KG1 (cell line): Measurements from ENCODE around the gene PTGES3.

Experiments
- DNase-seq: peaks from one replicate; lab custom pipeline; 2025; lab: John Stamatoyannopoulos, UW

Gene PTGES3

DNA sequence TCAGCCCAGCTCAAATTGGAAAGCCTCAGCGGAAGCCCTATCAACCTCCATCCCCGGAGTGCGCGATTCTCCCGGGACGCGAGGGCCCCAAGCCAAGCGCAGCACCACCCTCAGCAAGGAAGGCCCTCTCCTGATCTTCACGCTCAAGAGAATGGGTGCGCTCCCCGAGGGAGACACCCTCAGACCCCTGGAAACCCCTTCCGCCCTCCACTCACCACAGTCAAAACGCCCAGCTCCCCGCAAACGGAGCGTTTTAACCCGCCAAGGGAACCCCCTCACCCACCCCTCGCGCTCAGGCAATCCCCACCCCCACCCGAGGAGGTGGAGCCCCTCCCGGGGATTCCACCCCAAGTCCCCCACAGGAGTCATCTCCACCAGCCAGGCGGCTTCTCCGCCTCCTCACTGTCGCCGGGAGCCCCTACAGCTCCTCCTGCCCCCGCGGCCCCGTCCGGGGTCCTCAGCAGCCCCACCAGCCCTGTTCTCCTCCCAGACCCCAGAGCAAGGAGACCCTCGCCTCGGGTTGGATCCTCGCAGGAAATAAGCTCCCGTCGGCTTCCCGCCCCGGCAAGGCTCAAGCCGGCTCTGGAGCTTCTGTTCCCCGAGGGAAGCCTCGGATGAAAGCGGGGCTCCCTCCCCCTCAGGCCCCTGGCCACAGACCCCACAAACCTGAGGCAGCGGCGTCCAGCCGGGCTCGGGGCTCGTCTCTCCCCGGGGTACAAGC is 58.5 kb downstream of the PTGES3 start:
- DNase-seq = no peak

DNA sequence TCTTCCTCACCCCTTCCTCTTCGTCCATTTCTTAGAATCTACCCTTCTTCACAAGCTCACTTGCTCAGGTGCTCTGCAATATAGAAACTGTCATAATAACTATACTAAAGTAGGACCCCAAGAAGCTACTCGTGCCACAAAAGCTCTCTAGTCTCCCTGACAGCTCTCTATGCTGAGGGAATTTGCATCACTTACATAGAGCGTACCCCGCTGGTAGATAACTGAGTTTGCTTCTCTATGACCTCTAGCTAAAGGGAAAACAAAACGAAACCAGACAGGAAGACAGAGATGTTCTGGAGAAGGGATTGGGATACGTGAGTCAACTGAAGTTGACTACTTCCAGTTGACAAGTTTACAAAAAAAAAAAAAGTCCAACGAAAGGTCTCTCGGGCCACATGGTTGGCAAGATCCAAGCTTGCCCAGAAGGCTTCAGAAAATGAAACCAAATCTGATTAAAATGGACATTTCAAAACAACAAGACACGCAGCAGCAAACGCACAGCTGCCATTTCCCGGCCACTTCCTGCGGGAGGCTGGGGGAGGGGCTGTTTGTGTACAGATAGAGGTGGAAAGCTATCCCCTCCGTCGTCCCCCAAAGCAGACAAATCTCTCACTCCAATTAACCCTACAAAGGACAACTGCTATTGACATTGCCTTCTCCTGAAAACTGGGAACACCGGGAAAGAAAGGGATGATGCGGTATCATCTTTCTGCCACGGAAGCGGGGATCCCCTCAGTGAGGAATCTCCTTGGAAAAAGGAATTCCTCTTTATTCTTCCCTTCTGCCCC is 59.2 kb downstream of the PTGES3 start:
- DNase-seq = no peak

DNA sequence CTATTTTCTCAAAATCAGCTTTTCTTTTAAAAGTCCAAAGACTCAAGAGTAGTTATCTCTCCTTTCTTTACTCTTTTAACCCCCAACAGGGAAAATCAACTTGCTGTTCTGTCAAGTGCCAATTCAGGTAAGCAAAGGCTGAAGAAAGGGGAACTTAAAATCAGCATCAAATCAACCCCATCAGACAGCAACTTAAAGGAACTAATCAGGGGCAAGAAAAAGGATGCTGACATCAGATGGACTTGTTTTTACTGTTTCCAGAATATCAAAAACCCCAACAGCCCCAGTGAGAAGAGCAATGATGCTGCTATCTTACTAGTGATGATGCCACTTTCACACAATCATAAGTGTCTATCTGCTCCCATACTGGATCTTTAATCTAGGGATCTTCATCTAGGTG is 61.4 kb downstream of the PTGES3 start:
- DNase-seq = no peak

DNA sequence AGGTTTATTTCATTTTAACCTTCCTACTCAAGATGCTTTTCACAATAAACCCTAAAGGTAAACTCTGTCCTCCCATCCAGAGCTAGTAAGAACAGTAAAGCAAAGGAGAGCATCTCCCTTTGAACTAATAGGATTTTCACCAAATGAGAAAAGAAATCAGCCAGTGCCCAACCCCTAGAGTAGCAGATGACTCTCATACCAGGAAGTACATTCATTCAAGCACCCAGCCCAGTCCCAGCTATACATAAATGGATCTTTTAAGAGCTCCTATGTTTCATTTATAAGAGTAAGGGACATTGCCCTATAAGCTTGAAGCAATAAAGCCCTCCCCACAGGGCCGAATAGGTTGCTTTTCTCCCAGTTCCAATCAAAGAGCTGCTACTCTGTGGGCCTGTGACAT is 65.5 kb downstream of the PTGES3 start:
- no peak for DNase-seq

DNA sequence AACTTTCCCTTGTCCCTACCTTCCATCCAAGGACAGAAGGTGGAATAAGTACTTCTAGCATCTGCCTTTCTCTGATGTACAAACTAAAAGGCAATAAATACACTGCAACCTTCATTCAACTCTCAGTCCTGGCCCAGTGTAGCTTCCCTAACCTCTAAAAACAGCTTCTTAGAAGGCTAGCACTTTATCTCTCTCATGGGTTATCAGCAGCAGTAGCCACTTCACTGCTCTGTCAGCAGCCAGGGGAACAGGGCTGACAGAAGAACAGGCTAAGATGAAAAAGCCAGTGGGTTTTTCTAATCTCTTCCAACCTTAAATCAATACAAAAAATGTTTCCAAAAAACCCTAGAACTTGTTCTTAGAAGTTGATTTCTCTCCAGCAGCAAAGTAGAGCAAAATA is 71.2 kb downstream of the PTGES3 start:
- DNase-seq = no peak

DNA sequence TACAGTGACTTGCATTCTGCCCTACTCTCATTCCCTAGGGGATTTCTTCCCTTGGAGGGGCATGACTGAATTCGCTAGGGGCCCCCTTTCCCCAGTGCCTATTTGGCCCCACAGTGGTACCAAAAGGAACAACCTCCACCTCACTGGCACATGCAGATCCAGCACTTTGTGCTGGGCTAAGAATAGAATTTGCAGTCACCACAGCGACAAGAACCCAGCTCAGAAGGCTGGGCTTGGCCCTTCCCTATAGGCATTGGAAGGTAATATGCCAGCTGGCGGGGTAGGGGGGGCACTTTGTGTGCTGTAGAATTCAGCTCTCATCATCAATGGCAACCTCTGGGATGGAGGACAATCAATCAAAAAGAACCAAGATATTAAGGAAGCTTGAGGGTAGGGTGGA is 71.8 kb downstream of the PTGES3 start:
- no peak for DNase-seq

DNA sequence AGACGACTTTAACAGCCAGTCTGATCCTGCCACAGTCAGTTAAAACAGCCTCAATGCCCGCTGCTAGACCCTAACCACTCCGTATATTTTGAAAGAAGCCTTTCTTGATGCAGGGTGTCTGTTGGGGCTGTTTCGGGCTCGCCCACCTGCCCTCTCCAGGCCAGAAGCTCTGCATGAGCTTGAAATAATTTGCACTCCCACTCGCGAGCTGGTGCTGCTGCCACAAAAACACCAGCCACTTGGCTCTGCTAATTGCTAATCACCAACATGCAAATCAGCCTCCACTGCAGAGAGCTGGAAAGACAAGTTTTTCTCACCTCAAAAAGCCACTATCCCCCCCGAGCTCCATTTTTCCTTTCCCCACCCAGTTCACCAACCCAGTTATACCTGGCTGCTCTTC is 73.5 kb downstream of the PTGES3 start:
- DNase-seq = no peak
